Left ventricle myocardium inferior (tissue), 1 donor: ENCODE measurements around the gene BACH2. TPM values are rescaled to one million over a fixed set of nuclear protein-coding genes. Genes with fewer than 3 reads are reported as not detected.

Source experiments
- DNase-seq: peaks from one replicate; pipeline ENCODE4 v3.0.0-alpha.2; 2020
- H3K27ac ChIP-seq: fragments of 200-600 bp; replicated peaks from 2 replicates; pipeline ENCODE4 v1.8.0; 2021
- H3K27me3 ChIP-seq: fragments of 200-600 bp; 2 replicates; pipeline ENCODE4 v1.8.0; 2021; ENCODE audit warnings: low read depth
- H3K36me3 ChIP-seq: fragments of 200-600 bp; 2 replicates; pipeline ENCODE4 v1.8.0; 2021
- H3K4me1 ChIP-seq: fragments of 200-600 bp; 2 replicates; pipeline ENCODE4 v1.8.0; 2021
- H3K4me3 ChIP-seq: fragments of 200-600 bp; 2 replicates; pipeline ENCODE4 v1.8.0; 2021; ENCODE audit warnings: mild to moderate bottlenecking, moderate library complexity
- H3K9me3 ChIP-seq: fragments of 200-600 bp; replicated peaks from 2 replicates; pipeline ENCODE4 v1.8.0; 2021
- CTCF ChIP-seq: fragments of 200-600 bp; IDR thresholded peaks from 2 replicates; pipeline ENCODE4 v1.8.0; 2021; ENCODE audit warnings: antibody characterized with exemption, mild to moderate bottlenecking, borderline replicate concordance
- intact Hi-C: fragments of 100-400 bp; cut with micrococcal nuclease; formaldehyde crosslinking; loops from one replicate; pipeline ENCODE4 v1.11.0; 2022
- total RNA-seq: library from RNA; stranded (reverse); fragmentation: NEBNext Ultra II Directional; extraction: Animal tissue kit (Norgen Biotek cat#: 25700); gene quantifications from one replicate; pipeline ENCODE4 v1.2.1, GENCODE V29; 2021
- donor health status: DM: no; HTN: yes; CAD: no; lungs with severe emphysema.

BACH2 gene
- total RNA-seq, 1 donor from 2014 or later, result 1.5 TPM

GRCh38 chr6:90026216-90026615 lies 270.4 kb downstream of the BACH2 start:
- no peaks in the 10 kb centered on the region for H3K36me3 ChIP-seq
- H3K27me3 ChIP-seq, result no peaks in the 10 kb centered on the region
- H3K4me1 ChIP-seq, result no peaks in the 10 kb centered on the region
- H3K27ac ChIP-seq, result no peak overlapping the region
- H3K9me3 ChIP-seq, result no peaks in the 10 kb centered on the region
- DNase-seq, result no peak
- no peak for TF ChIP-seq CTCF
- intact Hi-C loops, result no loop called here
- no peak overlapping the region for H3K4me3 ChIP-seq

DNA sequence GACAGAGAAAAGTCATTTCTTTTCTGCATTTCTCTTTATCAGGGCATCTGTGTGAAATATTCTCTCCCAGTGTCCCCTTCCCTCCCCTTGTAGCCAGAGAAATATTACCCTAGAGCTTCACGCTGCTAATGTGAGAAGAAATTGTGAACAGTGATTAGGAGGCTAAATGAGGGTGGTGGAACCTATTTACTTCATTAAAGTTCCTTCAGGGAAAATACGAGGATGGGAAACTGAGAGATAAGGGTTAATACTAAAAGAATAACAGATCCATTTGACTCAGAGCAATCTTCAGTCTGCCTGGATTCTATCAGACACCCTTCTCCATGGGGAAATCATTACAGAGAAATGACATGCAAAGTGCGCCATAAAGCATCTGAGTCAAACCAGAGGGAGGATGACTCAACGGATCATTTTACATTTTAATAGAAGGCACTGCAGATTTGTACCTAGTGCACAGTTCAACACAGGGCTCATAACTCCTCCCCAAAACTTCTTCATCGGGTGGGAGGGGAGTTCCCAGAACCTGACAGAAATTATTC lies 271.1 kb downstream of the BACH2 start:
- DNase-seq, result no peak
- no peaks in the 10 kb centered on the region for H3K36me3 ChIP-seq
- H3K9me3 ChIP-seq, result no peaks in the 10 kb centered on the region
- H3K27ac ChIP-seq, result no peak overlapping the region
- no peak for TF ChIP-seq CTCF
- intact Hi-C loops, result no loop called here
- H3K4me1 ChIP-seq, result no peaks in the 10 kb centered on the region
- no peaks in the 10 kb centered on the region for H3K27me3 ChIP-seq
- H3K4me3 ChIP-seq, result no peak overlapping the region

GRCh38 chr6:90024633-90025032 lies 272.0 kb downstream of the BACH2 start:
- Histone ChIP-seq H3K4me3 (no peak overlapping the region), H3K9me3 (no peaks in the 10 kb centered on the region), H3K4me1 (no peaks in the 10 kb centered on the region), H3K36me3 (no peaks in the 10 kb centered on the region), H3K27ac (no peak overlapping the region), H3K27me3 (no peaks in the 10 kb centered on the region)
- intact Hi-C loops, result no loop called here
- no peak for DNase-seq
- no peak for TF ChIP-seq CTCF

DNA sequence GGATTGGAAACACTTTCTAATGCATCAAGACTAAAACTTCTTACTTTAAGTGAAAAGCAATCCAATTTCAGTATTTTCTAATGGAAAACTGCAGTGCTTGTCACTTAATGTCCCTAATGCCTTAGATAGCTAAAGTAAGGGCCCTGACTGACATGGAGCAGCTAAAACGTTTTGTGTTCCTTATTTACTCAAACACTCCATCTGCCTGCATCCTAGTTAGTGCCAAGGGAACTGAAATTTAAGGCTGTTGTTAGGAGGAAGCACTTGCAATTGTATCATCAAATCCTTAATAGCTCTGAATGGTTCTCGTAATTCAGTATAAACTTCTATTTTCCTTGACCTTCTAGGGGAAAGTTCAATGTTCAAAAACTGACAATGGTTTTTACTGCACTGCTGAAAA lies 274.9 kb downstream of the BACH2 start:
- intact Hi-C loops, result no loop called here
- no peaks in the 10 kb centered on the region for H3K9me3 ChIP-seq
- no peaks in the 10 kb centered on the region for H3K27me3 ChIP-seq
- TF ChIP-seq CTCF, result no peak
- no peaks in the 10 kb centered on the region for H3K36me3 ChIP-seq
- DNase-seq, result no peak
- no peak overlapping the region for H3K4me3 ChIP-seq
- no peak overlapping the region for H3K27ac ChIP-seq
- no peaks in the 10 kb centered on the region for H3K4me1 ChIP-seq

- H3K9me3 ChIP-seq, result no peaks in the 10 kb centered on the region
- H3K4me1 ChIP-seq, result no peaks in the 10 kb centered on the region
- no peaks in the 10 kb centered on the region for H3K36me3 ChIP-seq
- no peak overlapping the region for H3K27ac ChIP-seq
- H3K4me3 ChIP-seq, result no peak overlapping the region
- intact Hi-C loops, result no loop called here
- no peak for TF ChIP-seq CTCF
- DNase-seq, result no peak
- H3K27me3 ChIP-seq, result no peaks in the 10 kb centered on the region
Observed at GRCh38 chr6:90020746-90021145, 275.9 kb downstream of the BACH2 start.
